COLO668 (cell line): ENCODE measurements around the gene STK17A.
"Not testable (repeated sequence)": the region's sequence is repeated elsewhere in the genome, so short reads cannot be mapped to it uniquely, and the experiment has no call there.

Source experiments
- DNase-seq: peaks from one replicate; lab custom pipeline; 2025; ENCODE audit not compliant: unreplicated experiment; lab: John Stamatoyannopoulos, UW

Gene STK17A

DNA sequence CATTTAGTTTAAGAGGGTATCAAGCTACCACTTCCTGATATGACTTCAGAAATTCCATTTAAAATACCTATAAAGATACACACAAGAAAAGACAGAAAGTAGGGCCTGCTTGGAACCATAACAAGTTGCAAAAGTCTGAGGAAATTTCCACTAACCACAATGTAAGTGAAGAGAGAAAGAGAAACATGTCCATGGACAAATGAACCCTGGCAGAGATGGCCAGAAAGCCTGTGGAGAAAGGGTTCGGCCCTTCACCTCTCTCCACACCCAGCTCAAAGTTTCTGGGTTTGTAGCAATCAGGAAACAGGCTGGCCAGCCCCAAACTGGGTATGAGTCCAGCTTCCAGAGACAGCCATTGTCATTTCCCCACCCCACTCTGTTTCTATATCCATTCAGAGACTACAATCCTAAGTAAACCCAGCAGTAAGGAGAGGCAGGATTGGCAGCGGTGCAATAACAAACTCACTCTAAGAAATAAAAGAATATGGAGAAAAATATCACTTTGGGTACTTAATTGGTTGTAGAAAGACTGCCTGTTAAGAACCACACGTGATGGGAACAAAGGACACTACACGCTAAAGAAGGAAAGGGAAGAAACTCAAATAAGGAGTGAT, 71.1 kb downstream of the STK17A start:
- DNase-seq, result no peak

- no peak for DNase-seq
Measured at GRCh38 chr7:43655584-43655983, 72.7 kb downstream of the STK17A start.

GRCh38 chr7:43656997-43657396, 74.1 kb downstream of the STK17A start:
- no peak for DNase-seq

DNA sequence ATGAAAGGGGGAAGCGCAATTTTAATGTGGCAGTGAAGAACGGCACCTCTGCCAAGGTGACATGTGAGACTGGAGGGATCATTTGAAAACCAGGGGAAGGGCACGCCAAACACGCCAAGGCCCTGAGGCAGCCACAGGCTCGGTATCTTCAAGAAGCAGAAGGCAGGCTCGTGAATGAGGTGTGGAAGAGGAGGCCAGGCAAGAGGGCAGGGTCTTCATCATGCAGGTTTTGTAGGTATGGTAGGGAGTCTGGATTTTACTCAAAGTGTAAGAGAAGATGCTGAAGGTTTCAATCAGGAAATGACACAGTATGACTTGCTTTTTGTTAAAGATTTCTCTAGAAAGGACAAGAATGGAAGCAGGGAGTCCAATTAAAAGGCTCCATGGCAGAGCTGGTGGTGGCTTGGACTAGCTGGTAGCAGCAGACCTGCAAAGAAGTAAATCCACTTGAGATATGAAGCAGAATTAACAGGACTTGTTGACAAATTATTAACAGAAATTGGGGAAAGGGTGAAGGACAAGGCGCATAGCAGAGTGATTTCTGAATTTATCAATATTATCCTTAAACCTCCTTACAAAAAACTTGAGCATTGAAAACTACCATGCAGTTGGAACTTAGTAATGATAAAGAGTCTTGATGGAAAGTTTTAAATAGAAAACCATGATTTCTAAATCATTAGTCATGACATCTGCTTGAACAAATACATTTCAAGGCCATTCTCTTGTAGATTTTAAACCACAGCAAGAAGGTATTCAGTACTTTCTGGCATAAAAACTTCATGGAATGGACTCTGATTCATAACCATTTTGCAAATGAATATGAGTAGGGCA, 76.0 kb downstream of the STK17A start:
- DNase-seq, result no peak

- no peak for DNase-seq
Measured at GRCh38 chr7:43659549-43659896, 76.6 kb downstream of the STK17A start.

DNA sequence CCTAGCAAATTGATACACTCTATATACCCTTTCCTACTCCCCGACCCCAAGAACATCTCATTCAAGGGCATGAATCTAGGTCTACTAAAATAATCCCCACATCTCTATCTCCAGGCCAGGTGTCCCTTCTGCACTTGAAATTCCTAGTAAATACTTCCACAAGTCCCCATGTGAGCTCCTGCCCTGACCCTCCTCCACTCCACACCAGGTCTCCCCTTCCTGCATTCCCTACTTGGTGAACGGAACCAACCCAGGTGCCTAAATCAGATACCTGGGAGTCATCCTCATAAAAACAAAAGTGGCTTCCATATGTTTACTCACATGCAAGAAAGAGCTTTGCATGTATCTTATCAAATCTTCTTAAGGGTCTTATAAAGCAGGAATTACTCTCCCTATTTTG, 77.2 kb downstream of the STK17A start:
- DNase-seq, result no peak

- no peak for DNase-seq
Measured at GRCh38 chr7:43664681-43665080, 81.8 kb downstream of the STK17A start.

GRCh38 chr7:43666938-43667337, 84.0 kb downstream of the STK17A start:
- no peak for DNase-seq

- no peak for DNase-seq
Measured at GRCh38 chr7:43668035-43668434, 85.1 kb downstream of the STK17A start.

GRCh38 chr7:43669286-43670081, 86.6 kb downstream of the STK17A start:
- no peak for DNase-seq

GRCh38 chr7:43671521-43671920, 88.6 kb downstream of the STK17A start:
- DNase-seq, result no peak

DNA sequence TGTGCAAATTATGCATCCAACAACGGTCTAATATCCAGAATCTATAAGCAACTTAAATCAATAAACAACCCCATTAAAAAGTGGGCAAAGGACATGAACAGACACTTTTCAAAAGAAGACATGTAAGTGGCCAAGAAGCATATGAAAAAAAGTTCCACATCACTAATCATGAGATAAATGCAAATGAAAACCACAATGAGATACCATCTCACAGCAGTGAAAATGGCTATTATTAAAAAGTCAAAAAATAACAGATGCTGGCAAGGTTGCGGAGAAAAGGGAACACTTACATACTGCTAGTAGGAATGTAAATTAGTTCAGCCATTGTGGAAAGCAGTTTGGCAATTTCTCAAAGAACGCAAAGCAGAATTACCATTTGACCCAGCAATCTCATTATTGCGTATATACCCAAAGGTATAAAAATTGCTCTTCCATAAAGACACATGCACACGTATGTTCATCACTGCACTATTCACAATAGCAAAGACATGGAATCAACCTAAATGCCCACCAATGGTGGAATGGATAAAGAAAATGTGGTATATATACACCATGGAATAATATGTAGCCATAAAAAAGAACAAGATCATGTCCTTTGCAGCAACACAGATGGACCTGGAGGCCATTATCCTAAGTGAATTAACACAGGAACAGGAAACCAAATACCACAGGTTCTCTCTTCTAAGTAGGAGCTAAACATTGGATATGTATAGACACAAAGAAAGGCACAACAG, 90.5 kb downstream of the STK17A start:
- not testable (repeated sequence) for DNase-seq

- no peak for DNase-seq
Measured at GRCh38 chr7:43674559-43675436, 91.9 kb downstream of the STK17A start.
